HG03521 (cell line): ENCODE measurements around the gene BMS1.

Experiments used
- ATAC-seq: cut with Tn5 transposase; IDR thresholded peaks from one replicate; pipeline ENCODE4 v1.9.1; 2021; ENCODE audit warnings: mild to moderate bottlenecking, moderate library complexity; ENCODE audit not compliant: unreplicated experiment

BMS1 gene

GRCh38 chr10:42880255-42880620 lies 97.6 kb downstream of the BMS1 start:
- no peak for ATAC-seq

DNA sequence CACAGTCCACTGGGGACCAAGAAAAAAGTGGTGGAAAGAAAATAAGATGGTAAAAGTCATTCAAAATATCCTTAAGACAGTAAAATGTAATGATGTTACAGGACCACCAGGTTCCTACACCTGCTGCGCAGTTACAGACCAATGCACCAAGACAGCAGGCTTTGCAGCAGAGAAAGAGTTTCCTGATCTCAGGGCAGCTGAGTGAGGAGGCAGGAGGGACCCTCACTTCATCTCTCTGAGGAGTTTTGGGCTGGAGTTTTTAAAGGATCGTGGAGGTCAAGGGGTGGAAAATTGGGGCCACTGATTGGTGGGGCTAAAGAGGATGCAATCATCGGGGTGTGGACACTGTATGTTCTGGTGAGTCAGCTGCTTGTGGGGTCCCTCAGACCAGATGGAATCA lies 100.0 kb downstream of the BMS1 start:
- no peak for ATAC-seq
